Right renal cortex interstitium (tissue), 3 donors: ENCODE results near the gene TIMD4. TPM values are rescaled to one million over a fixed set of nuclear protein-coding genes. Genes with fewer than 3 reads are reported as not detected.

ENCODE experiments used
- polyA plus RNA-seq, 3 donors: library from polyadenylated mRNA; unstranded; fragments of 120-200 nt; gene quantifications; one replicate each; pipeline ENCODE4 v1.2.1, GENCODE V29; 2013; ENCODE audit not compliant: insufficient read length in 3 of 3

The TIMD4 gene
- polyA plus RNA-seq, 3 donors: 0.36 to 0.42 (median 0.41) TPM

Other genes with a start within 250 kb of the TIMD4 start
- gene PPP1R2B, start 112.9 kb downstream of the TIMD4 start, polyA plus RNA-seq: under 1 TPM in 1 of 3 donors, not detected in 2; 0.15 TPM
- gene HAVCR1, start 95.9 kb upstream of the TIMD4 start, polyA plus RNA-seq: 1 to 10 TPM; 2.3 to 4.2 (median 2.8) TPM
- gene HAVCR2, start 145.8 kb upstream of the TIMD4 start, polyA plus RNA-seq: 10 to 100 TPM in 2 of 3 donors, 1 to 10 TPM in 1; 8.0 to 12.1 (median 10.5) TPM
- 10 to 100 TPM; 21.3 to 23.1 (median 21.6) TPM for gene MED7, start 179.6 kb upstream of the TIMD4 start, polyA plus RNA-seq
- gene GARIN3, start 203.0 kb upstream of the TIMD4 start, polyA plus RNA-seq: not detected
- under 1 TPM; 0.28 to 0.52 (median 0.40) TPM for gene ITK, start 217.6 kb upstream of the TIMD4 start, polyA plus RNA-seq